ENCODE measurements around the gene SLC3A2.
"Not testable (repeated sequence)": the region's sequence is repeated elsewhere in the genome, so short reads cannot be mapped to it uniquely, and the experiment has no call there.

SLC3A2 gene

GRCh38 chr11:62852523-62853188, 28.0 kb upstream of the SLC3A2 start:
- DNase-seq (ENCODE audit: low spot score): no peak

GRCh38 chr11:62853279-62853965, 27.3 kb upstream of the SLC3A2 start:
- DNase-seq (ENCODE audit: low spot score): no peak

DNA sequence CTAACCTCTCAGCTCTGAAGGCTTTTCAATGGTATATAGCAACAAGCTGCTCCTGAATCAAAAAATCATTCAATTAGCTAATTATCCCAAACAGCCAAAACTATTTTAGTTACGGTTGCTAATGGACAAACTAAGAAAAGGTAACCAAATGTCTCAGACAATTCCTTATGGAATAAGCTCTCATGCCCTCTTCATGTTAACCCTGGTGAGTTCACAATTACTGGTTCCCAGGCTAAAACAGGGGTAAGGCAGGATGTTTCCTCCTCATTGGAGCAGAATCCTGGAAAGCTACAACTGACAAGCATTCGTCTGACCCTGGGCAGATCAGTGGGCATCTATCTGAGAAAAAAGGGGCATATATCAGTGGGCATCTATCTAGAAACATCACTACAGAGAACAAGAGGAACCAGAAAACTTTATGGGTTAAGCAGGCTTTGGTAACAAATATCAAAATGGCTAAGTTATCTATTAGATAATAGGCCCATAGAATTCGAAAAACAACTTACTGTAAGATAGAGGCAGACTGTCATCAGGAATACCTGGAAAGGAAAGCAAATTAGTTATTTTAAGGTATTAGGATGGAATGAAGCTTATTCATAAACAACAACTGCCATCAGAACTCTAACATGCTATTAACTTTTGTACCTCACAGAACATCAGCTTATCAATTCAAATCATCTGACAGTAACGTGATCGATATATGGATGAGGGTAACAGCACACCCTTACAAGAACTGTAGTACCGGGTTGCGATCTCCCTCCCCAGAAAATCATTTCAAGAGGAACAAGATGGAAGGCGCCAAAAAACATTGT, 26.5 kb upstream of the SLC3A2 start:
- no peak for DNase-seq (ENCODE audit: low spot score)

DNA sequence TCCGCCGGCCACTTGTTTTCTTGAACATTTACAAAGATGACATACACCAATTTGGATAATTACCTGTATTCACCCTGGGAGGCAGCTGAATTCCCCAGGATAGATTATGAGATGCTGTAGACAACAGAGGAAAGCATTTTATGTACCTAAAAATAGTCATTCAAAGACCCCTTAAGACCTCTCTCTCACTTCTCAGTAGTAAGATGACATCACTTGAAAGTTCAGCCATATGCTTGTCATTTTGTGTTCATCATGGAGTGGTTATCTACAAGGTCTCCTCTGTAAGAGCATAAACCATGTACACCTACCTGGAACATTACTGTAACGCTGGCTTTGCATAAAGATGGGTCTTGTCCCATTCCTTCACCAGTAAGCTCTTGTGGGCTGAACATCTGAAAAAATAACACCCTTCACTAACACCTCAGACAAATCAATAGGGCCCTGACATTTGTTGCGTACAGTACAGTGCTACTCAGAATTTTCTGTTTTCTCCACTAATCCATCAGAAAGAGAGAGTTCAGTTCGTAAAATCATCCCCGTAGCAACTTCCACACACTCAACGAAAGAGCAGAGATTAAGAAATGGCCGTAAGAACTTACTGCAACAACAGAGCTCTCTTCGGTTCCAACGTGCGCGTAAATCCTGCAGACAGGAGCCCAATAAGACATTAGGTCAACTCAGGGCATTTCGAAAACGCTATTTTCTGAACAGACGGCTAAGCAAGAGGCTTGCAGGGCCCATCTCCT, 25.7 kb upstream of the SLC3A2 start:
- DNase-seq (ENCODE audit: low spot score): no peak

GRCh38 chr11:62855571-62856332, 24.9 kb upstream of the SLC3A2 start:
- DNase-seq (ENCODE audit: low spot score): peak; percentile 97

DNA sequence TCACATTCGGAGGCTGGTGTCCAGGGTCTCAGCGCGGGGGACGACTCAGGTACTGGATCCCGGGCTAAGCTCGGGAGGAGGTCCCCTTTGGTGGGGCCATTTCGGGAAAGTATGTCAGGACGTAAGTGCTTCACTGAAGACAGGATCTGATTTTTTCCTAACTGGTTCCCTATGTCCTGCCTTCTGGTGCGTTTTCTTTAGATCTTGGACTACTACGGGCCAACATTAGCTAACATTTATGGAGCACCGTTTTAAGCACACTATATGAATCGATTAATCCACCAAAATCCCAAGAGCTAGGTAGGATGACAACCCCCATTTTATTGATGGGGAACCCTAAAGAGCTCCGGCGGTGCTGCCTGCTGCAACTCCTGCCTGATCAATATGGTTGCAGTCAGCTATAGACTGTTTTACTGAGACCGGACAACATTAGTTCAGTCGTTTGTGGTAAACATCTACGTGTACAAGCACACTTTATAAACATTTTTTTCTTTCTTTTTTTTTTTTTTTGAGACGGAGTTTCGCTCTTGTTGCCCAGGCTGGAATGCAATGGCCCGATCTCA, 24.3 kb upstream of the SLC3A2 start:
- DNase-seq (ENCODE audit: low spot score): no peak

DNA sequence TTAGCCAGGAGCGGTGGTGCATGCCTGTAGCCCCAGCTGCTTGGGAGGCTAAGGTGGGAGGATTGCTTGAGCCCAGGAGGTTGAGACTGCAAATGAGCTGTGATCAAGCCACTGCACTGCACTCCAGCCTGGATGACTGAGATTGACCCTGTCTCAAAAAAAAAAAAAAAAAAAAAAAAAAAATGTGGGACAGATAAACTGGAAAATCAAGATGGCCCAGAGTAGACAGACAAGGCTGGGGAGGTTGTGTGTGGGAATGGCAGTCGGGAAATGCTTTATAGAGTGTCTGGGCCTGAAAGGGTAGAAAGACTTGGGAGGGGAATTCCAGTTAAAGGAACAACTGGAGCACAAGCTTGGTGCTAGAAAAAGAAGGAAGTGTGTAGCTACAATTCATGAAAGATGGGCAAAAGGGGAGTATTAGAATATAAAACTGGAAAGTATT, 23.1 kb upstream of the SLC3A2 start:
- no peak for DNase-seq (ENCODE audit: low spot score)

- DNase-seq (ENCODE audit: low spot score): no peak
Observed at GRCh38 chr11:62858201-62858600, 22.5 kb upstream of the SLC3A2 start.

- not testable (repeated sequence) for DNase-seq (ENCODE audit: low spot score)
Observed at GRCh38 chr11:62859281-62859703, 21.4 kb upstream of the SLC3A2 start.

GRCh38 chr11:62860835-62861563, 19.7 kb upstream of the SLC3A2 start:
- no peak for DNase-seq (ENCODE audit: low spot score)

DNA sequence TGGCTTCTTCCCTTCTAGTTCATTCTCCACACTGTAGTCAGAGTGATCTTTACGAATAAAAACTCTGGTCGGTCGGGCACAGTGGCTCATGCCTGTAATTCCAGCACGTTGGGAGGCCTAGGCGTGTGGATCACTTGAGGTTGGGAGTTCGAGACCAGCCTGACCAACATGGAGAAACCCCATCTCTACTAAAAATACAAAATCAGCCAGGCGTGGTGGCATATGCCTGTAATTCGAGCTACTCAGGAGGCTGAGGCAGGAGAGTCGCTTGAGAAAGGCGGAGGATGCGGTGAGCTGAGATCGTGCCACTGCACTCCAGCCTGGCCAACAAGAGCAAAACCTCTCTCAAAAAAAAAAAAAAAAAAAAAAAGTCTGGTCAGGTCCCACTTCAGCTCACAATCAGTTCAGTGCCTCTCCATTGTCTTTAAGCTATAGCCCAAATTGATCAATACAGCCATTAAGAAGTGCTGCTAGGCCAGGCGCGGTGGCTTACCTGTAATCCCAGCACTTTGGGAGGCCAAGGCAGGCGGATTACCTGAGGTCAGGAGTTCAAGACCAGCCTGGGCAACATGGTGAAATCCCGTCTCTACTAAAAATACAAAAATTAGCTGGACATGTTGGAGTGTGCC, 19.0 kb upstream of the SLC3A2 start:
- DNase-seq (ENCODE audit: low spot score): not testable (repeated sequence)

DNA sequence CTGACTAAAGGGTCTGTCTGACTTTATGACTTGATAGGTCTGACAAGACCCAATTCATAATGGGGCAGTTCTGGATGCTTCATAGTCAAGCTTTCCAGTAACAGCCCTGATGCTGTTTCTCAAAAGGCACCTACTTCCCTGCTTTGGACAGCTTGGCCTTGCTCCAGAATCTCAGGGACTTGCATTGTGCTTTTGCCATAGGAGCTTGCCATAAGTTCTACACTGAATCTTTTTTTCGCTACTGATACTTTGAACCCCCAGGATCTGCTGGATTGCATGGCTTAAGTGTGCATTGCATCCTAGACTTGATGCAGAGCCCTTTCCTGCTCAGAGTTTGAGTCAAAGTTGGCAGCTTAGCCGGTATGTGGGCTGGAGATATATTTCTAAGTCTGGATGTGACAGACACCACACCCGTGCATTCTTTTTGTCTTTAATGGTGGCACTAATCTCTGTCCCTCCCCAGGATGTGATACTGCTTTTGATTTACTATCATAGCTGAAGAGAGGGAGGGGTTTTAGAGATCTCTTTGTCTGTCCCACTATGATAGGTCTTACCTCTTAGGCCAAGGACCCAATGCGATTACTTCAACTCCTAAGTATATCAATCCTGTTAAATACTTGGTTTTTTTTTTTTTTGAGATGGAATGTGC, 16.9 kb upstream of the SLC3A2 start:
- DNase-seq (ENCODE audit: low spot score): peak; percentile 29

GRCh38 chr11:62865635-62866034, 15.1 kb upstream of the SLC3A2 start:
- DNase-seq (ENCODE audit: low spot score): peak; percentile 16

DNA sequence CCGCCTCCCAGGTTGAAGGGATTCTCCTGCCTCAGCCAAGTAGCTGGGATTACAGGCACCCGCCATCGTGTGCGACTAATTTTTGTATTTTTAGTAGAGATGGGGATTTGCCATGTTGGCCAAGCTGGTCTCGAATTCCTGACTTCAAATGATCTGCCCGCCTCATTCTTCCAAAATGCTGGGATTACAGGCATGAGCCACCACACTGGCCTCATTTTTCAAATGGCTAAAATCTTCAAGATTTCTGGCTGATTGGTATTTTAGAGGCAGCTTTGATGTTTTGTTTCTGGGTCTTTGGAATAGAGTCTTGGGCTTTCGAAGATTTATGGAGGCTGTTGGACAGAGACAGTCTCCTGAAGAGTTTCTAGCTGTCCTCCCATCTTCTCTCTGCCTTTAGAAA, 5.8 kb upstream of the SLC3A2 start:
- DNase-seq (ENCODE audit: low spot score): no peak

DNA sequence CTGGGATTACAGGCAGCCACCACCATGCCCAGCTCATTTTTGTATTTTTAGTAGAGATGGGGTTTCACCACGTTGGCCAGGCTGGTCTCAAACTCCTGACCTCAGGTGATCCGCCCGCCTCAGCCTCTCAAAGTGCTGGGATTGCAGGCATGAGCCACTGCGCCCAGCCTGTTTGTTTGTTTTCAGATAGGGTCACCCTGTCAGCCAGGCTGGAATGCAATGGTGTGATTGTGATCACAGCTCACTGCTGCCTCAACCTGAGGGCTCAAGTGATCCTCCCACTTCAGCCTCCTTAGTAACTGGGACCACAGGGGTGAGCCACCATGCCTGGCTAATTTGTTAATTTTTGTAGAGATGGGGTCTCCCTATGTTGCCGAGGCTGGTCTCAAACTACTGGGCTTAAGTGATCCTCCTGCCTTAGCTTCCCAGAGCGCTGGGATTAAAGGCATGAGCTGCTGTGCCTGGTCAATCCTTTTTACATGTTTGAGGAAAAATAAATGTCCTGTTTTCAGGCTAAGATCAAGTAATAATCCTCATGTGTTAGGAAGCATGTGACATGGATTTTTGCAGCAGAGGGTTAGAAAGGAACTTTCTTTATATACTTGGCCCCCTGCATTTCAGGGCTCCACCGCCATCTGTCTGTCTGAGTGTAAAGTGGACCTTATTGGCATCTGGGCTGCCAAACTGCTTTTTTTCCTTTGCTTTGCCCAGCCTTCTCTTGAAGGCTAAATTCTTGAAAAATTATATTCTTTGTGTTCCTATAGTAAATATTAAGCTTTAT, 4.8 kb upstream of the SLC3A2 start:
- no peak for DNase-seq (ENCODE audit: low spot score)

GRCh38 chr11:62876712-62877111, 4.0 kb upstream of the SLC3A2 start:
- DNase-seq (ENCODE audit: low spot score): no peak

GRCh38 chr11:62879235-62879978, 1.3 kb upstream of the SLC3A2 start:
- DNase-seq (ENCODE audit: low spot score): no peak

Measured in GM03348 (cell line).